Left lung (tissue), 10 donors: ENCODE measurements around the gene ELAPOR1. TPM values are rescaled to one million over a fixed set of nuclear protein-coding genes. Genes with fewer than 3 reads are reported as not detected.

Experiments used
- ATAC-seq: fragments of 200-7000 bp; cut with Tn5 transposase; one replicate; pipeline ENCODE4 v1.9.1; 2020; ENCODE audit warnings: moderate library complexity
- DNase-seq, 4 donors: peaks; one replicate each; pipeline ENCODE4 v3.0.0-alpha.2; 2013 to 2020
- H3K27ac ChIP-seq, 2 donors: fragments of 200-600 bp; sonication (generic) in 1 of 2; one replicate each; pipeline versions ENCODE4 v1.5.0 to v1.8.0; 2020 to 2021
- H3K27me3 ChIP-seq, 2 donors: fragments of 200-600 bp; sonication (generic) in 1 of 2; one replicate each; pipeline versions ENCODE4 v1.5.0 to v1.8.0; 2020 to 2021
- H3K36me3 ChIP-seq, 2 donors: fragments of 200-600 bp; sonication (generic) in 1 of 2; one replicate each; pipeline versions ENCODE4 v1.5.0 to v1.8.0; 2020 to 2021
- H3K4me1 ChIP-seq, 2 donors: fragments of 200-600 bp; one replicate each; pipeline ENCODE4 v1.8.0; 2021
- H3K4me3 ChIP-seq, 2 donors: fragments of 200-600 bp; sonication (generic) in 1 of 2; one replicate each; pipeline versions ENCODE4 v1.5.0 to v1.8.0; 2020 to 2021; ENCODE audit warnings: mild to moderate bottlenecking in 1 of 2
- H3K9me3 ChIP-seq, 2 donors: fragments of 200-600 bp; sonication (generic) in 1 of 2; one replicate each; pipeline versions ENCODE4 v1.5.0 to v1.8.0; 2020 to 2021
- CTCF ChIP-seq, 2 donors: fragments of 200-600 bp; sonication (generic) in 1 of 2; IDR thresholded peaks; one replicate each; pipeline versions ENCODE4 v1.5.0 to v1.8.0; 2021; ENCODE audit warnings: antibody characterized with exemption in 2 of 2
- intact Hi-C, 2 donors: fragments of 100-400 bp; cut with DNase I; formaldehyde crosslinking; loops; one replicate each; pipeline versions ENCODE4 v1.11.2 to v1.14.2; 2022
- polyA plus RNA-seq, 6 donors: library from polyadenylated mRNA; unstranded; fragments of 120-200 nt; gene quantifications; one replicate each; pipeline ENCODE4 v1.2.1, GENCODE V29; 2013; ENCODE audit not compliant: insufficient read length in 6 of 6
- total RNA-seq, 2 donors: library from RNA; stranded (reverse); fragmentation: NEBNext Ultra II Directional; extraction: Animal tissue kit (Norgen Biotek cat#: 25700); gene quantifications; one replicate each; pipeline ENCODE4 v1.2.1, GENCODE V29; 2021
- donor health status: DM: no; HTN: yes; CAD: no.
- donor health status: DM: no; HTN: no; CAD: no.

The ELAPOR1 gene
- total and polyA plus RNA-seq, 8 donors, result 2.4 to 14.2 (median 9.9) TPM

- peaks cover 0 to 25% of the 10 kb centered on the region in 2 donors for H3K36me3 ChIP-seq
- no peaks in the 10 kb centered on the region for H3K9me3 ChIP-seq
- no peak overlapping the region for H3K4me3 ChIP-seq
- intact Hi-C loops, result no loop called here
- H3K27ac ChIP-seq, result peak overlapping the region in 1 of 2 donors; percentile 1
- DNase-seq (no peak), ATAC-seq (no peak)
- no peaks in the 10 kb centered on the region for H3K27me3 ChIP-seq
- no peak for TF ChIP-seq CTCF (IDR thresholded peaks at IDR 0.05)
- peaks cover 4 to 58% of the 10 kb centered on the region in 2 donors for H3K4me1 ChIP-seq
Observed at GRCh38 chr1:109096120-109096519, 17.8 kb upstream of the ELAPOR1 start.

GRCh38 chr1:109099938-109100773 lies 13.8 kb upstream of the ELAPOR1 start:
- DNase-seq (peak; percentile 95 to 98 (median 98)), ATAC-seq (peak; percentile 98)
- H3K36me3 ChIP-seq, result peaks cover 0 to 2% of the 10 kb centered on the region in 2 donors
- peak overlapping the region; percentile 94 to 95 for H3K27ac ChIP-seq
- peak overlapping the region; percentile 95 to 96 for H3K4me3 ChIP-seq
- H3K27me3 ChIP-seq, result no peaks in the 10 kb centered on the region
- TF ChIP-seq CTCF (IDR thresholded peaks at IDR 0.05), result peak; percentile 85 to 86
- intact Hi-C loops, result no loop called here
- H3K9me3 ChIP-seq, result no peaks in the 10 kb centered on the region
- peaks cover 4 to 28% of the 10 kb centered on the region in 2 donors for H3K4me1 ChIP-seq

DNA sequence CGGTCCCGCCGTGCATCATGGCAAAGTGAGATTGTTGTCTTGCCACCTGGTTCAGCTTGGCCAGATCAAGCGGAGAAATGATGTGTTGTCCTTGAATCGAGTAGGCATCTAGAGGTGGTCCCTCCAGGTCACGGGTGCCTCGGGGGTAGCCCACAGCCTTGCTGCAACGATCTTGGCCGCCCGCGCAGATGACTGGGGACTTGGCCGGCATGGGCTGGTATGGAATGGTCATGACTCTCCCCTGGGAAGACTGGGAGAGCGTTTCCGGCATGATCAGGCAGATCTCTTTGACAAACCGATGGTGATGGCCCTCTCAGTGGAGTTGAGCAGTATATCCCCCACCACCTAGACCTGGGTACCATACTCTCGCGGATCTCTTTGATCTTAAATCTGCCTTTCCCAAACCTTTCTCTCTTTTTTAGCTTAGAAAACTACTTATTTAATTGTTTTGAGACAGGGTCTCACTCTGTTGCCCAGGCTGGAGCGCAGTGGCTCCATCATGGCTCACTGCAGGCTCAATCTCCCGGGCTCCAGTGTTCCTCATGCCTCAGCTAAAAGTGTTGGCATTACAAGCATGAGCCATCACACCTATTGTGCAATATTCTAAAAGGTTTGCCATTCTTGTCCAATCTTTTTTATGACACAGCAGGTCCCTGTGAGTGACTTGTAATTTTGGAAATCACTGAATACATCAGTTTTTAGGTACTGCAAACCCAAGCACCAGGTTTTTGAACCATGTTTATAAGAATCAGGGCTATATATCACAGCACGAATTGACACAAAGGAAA lies 9.4 kb upstream of the ELAPOR1 start:
- no peak for TF ChIP-seq CTCF (IDR thresholded peaks at IDR 0.05)
- no peak overlapping the region for H3K4me3 ChIP-seq
- intact Hi-C loops, result no loop called here
- H3K4me1 ChIP-seq, result peaks cover 2 to 15% of the 10 kb centered on the region in 2 donors
- H3K36me3 ChIP-seq, result no peaks in the 10 kb centered on the region
- no peaks in the 10 kb centered on the region for H3K9me3 ChIP-seq
- ATAC-seq (no peak), DNase-seq (no peak)
- no peaks in the 10 kb centered on the region for H3K27me3 ChIP-seq
- H3K27ac ChIP-seq, result no peak overlapping the region

DNA sequence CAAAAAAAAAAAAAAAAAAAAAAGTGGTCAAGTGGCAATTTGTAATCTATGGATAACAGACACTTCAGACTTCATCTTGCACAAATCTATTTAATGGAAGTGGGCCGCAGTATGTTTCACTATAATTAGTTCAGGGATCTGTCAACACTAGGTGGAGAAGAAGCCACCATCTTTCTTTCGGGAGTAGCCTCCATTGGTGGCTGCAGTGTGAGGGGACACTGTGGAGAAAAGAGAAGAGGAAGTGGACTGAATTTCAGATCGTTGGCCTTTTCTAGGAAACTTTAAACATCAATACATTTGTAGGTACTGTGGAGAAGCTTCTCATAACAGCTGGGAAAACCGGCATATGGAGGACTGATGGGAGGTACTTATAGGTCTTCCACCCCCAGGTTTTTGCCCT lies 8.0 kb upstream of the ELAPOR1 start:
- no peaks in the 10 kb centered on the region for H3K9me3 ChIP-seq
- peaks cover 0 to 10% of the 10 kb centered on the region in 2 donors for H3K4me1 ChIP-seq
- H3K27me3 ChIP-seq, result no peaks in the 10 kb centered on the region
- no peak for ATAC-seq
- no peaks in the 10 kb centered on the region for H3K36me3 ChIP-seq
- no peak for DNase-seq
- intact Hi-C loops, result no loop called here
- H3K27ac ChIP-seq, result no peak overlapping the region
- TF ChIP-seq CTCF (IDR thresholded peaks at IDR 0.05), result no peak
- no peak overlapping the region for H3K4me3 ChIP-seq

DNA sequence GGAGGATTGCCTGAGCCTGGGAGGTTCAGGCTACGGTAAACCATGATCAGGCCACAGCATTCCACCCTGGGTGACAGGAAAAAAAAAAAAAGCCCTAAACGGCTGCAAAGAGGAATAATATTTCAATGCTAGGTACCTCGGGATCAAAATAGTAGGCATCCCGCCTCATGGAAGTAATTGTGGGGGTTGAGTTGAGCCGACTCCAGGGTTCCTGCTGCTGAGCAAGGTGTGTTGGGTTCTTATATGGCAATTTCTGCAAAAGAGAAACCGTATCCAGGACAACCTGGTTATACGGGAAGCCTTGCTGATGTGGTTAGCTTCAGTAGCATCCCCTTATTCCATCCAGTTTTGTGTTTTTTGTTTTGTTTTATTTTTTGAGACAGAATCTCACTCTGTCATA lies 6.1 kb upstream of the ELAPOR1 start:
- no peak for TF ChIP-seq CTCF (IDR thresholded peaks at IDR 0.05)
- intact Hi-C loops, result no loop called here
- DNase-seq, result no peak

More for the DNA sequence above, 6.1 kb upstream of the ELAPOR1 start:
- peaks cover 7 to 16% of the 10 kb centered on the region in 2 donors for H3K4me1 ChIP-seq
- H3K36me3 ChIP-seq, result no peaks in the 10 kb centered on the region
- ATAC-seq, result no peak
- H3K27ac ChIP-seq, result no peak overlapping the region
- H3K27me3 ChIP-seq, result peaks cover 0 to under 1% of the 10 kb centered on the region in 2 donors
- no peaks in the 10 kb centered on the region for H3K9me3 ChIP-seq
- no peak overlapping the region for H3K4me3 ChIP-seq
